Erythroblast (primary cell): ENCODE data around the gene MYO1F.

ENCODE experiments used
- GATA1 ChIP-seq: IDR thresholded peaks from 2 replicates; pipeline ENCODE4 v1.6.1; 2011; ENCODE audit warnings: low read depth, mild to moderate bottlenecking, control low read depth, low read length, moderate library complexity
- POLR2A ChIP-seq: IDR thresholded peaks from 2 replicates; pipeline ENCODE4 v1.6.1; 2011; ENCODE audit warnings: mild to moderate bottlenecking, low read length

DNA sequence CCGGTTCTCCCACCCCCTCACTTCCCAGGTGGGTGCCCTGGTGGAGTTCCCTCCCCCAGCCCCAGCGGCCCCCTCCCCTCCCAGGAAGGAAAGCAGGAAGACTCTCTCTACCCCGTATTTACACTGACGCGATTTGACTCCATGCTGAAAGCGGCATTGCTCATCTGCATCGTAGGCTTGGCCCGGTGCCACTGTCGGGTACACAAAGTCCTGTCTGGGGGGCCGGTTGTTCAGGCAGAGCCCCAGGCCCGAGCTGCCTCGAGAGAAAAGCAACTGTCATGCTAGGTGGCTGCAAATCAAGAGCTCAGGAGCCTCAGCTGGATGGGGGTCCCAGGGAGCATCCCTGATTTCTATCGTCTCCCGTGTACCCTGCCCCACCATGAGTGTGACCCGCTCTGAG lies 18.4 kb upstream of the MYO1F start:
- TF ChIP-seq POLR2A (no peak), GATA1 (no peak)
